GM18505 (cell line): ENCODE results near the gene IP6K1.
"Not testable (repeated sequence)": the region's sequence is repeated elsewhere in the genome, so short reads cannot be mapped to it uniquely, and the experiment has no call there.

Experiments
- ATAC-seq: cut with Tn5 transposase; IDR thresholded peaks from one replicate; pipeline ENCODE4 v1.9.1; 2021; ENCODE audit not compliant: unreplicated experiment
- POLR2A ChIP-seq: IDR thresholded peaks from 4 replicates; pipeline ENCODE4 v1.6.1; 2011; ENCODE audit warnings: borderline replicate concordance; ENCODE audit not compliant: insufficient read depth, insufficient read length; ENCODE audit errors: extremely low read depth

The IP6K1 gene

DNA sequence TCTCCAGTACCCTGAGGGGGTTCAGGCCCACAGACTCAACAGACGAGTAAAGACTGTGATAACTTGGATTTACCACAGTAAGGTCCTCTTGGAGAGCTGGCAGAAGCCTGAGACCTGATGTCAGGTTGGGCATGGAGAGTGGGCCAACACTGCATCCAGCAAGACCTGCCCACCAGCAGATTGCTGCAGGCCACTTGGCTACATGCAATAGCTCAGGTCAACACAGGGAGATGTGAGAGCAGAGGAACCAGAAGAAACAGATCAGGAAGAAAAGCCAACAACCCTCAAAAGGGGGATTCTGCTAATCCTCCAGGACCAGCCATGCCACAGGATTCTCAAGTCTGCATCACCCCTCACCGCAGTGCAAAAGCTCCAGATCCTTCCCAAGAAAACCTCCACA lies 1.7 kb upstream of the IP6K1 start:
- no peak for ATAC-seq
- TF ChIP-seq POLR2A = no peak

DNA sequence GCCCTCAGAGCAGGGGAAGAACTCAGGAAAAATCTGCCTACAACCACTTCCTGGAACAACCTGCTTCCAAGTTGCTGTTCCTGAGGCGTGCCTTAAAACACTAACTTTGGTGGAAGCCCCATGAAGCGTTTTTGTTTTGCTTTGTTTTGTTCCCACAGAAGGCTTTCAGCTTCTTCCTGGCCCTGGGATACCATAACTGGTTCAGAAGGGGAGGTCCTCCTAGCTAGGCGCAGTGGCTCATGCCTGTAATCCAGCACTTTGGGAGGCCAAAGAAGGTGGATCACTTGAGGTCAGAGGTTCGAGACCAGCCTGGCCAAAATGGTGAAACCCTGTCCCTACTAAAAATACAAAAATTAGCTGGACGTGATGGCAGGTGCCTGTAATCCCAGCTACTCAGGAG lies 1.2 kb upstream of the IP6K1 start:
- TF ChIP-seq POLR2A = no peak
- ATAC-seq = no peak

DNA sequence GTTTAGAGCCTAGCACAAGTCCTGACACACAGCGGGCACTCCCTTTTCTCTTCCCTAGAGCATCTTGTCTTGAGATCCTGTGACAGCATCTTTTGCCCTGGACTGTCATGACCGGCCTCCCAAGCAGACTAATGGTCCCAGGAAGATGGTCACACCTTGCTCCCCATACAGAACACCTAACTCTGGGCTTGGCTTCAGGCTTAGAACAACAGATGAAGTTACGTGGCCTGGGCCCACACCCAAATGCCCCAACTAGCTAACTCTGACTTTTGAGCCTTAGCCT lies 781 bp upstream of the IP6K1 start:
- ATAC-seq = no peak
- no peak for TF ChIP-seq POLR2A

DNA sequence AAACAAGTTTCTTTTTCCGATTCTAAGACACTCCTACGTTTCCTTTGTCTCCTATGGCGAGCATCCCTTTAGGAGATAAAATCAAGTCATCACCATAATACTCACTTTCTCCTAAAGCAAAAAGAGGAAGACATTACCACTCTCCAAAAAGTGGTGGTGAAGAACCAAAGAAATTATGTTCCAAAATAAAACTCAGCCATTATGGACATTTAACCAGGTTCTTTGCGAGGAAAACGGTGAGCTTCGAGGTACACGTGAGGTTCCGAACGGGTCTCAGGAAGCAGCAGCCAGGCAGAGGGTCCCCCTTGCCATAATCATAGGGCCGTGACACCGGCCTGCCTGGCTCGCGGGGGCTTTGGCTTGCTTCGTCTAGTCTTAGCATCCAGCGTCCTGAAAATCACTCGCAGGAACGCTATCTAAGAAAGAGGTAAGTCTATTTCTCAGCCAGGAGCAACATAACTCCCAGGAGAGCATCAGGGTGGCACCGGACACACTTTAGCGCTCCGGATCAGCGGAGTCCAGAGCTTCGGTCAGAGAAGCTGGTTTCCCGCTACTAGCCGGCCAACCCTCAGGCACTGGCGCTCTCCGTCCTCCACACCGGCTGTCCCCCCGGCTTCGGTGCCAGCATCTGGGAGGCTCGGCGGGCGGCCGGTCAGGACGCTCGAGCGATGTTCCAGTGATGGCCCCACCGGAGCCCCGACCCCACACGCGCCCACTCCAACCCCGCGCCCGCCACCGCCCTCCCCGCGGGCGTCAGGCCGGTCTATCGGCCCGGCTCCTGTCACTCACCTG lies 581 bp downstream of the IP6K1 start:
- ATAC-seq = peak; percentile 50

DNA sequence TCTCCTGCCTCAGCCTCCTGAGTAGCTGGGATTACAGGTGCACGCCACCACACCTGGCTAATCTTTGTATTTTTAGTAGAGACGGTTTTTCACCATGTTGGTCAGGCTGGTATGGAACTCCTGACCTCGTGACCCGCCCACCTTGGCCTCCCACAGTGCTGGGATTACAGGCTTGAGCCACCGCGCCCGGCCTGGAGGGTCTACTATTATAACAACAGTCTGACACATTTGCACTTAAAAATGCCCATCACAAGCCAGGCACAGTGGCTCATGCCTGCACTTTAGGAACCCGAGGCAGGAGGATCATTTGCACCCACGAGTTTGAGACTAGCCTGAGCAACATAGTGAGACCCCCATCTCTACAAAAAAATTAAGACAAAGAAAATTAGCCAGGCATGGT lies 4.1 kb downstream of the IP6K1 start:
- ATAC-seq = not testable (repeated sequence)

More for the DNA sequence above, 581 bp downstream of the IP6K1 start:
- TF ChIP-seq POLR2A = no peak

DNA sequence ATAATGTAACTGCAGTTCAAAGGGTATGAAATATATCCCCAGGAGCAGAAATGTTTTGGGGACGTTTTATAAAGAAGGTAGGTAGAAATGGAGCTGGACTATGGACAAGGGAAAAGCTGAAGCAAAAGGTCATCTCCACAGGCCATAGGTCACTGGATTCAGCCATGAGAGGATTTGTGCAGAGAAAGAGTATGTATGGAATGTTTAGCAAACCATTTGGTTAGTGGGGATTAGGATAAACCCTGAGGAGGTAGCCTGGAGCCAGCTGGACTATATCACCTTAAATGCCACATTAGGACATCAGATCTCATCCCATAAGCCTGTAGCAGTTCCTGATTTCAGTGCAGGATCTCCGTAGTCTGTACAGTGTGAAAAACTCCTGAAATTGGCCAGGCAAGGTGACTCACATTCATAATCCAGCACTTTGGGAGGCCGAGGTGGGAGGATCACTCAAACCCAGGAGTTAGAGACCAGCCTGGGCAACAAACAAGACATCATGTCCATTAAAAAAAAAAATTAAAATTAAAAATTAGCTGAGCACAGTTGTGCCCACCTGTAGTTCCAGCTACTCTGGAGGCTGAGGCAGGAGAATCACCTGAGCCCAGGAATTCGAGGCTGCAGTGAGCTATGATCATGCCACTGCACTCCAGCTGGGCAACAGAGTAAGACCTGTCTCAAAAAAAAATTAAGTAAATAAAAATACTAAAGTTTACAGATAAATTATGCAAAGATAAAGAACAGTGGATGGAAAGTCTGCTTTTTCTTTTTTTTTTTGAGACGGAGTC lies 4.7 kb downstream of the IP6K1 start:
- ATAC-seq = no peak

DNA sequence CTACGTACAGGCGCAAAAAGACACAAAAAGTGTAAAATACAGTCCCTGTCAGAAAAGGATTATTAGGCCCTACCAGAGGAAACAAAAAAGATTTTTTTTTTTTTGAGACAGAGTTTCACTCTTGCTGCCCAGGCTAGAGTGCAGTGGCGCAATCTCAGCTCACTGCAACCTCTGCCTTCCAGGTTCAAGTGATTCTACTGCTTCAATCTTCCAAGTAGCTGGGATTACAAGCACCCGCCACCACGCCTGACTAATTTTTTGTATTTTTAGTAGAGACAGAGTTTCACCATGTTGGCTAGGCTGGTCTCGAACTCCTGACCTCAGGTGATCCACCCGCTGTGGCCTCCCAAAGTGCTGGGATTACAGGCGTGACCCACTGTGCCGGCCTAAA lies 5.4 kb downstream of the IP6K1 start:
- ATAC-seq = not testable (repeated sequence)

More for the DNA sequence above, 4.7 kb downstream of the IP6K1 start:
- no peak for TF ChIP-seq POLR2A

GRCh38 chr3:49780080-49780974 lies 6.0 kb downstream of the IP6K1 start:
- ATAC-seq = no peak
- no peak for TF ChIP-seq POLR2A

DNA sequence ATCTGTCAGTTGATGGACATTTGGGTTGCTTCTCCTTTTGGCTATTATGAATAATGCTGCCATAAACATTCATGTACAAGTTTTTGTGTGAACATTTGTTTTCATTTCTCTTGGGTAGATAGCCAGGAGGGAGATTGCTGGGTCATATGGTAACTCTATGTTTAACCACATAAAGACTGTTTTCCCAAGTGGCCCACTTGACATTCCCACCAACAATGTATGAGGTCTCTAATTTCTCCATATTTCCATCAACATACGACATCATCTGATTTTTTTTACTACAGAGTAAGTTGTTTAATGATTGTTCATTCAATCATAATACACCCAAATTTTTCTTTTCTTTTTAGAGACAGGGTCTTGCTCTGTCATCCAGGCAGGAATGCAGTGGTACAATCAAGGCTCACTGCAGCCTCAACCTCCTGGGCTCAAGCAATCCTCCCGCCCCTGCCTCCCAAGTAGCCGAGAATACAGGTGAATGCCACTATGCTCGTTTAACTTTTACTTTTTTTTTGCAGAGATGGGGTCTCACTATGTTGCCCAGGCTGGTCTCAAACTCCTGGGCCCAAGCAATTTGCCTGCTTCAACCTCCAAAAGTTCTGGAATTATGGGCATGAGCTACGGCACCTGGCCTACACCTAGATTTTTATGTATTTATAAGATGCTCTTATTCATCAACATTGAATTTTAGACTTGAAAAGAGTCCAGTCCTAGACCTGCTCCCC lies 6.8 kb downstream of the IP6K1 start:
- TF ChIP-seq POLR2A = no peak
- ATAC-seq = no peak

- ATAC-seq = not testable (repeated sequence)
Observed at GRCh38 chr3:49776101-49776500, 10.2 kb downstream of the IP6K1 start.

GRCh38 chr3:49775538-49775937 lies 10.8 kb downstream of the IP6K1 start:
- ATAC-seq = no peak
- TF ChIP-seq POLR2A = no peak

DNA sequence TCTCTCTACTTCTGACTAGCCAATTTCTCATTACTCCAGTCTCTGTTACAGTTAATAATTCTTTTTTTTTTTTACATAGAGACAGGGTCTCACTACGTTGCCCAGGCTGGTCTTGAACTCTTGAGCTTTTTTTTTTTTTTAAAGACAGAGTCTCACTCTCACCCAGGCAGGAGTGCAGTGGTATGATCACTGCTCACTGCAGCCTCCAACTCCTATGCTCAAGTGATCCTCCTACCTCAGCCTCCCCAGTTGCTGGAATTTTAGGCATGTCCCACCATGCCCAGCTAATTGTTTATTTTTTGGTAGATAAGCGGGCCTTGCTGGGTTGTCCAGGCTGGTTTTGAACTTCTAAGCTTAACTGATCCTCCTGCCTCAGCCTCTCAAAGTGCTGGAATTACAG lies 13.6 kb downstream of the IP6K1 start:
- TF ChIP-seq POLR2A = no peak

DNA sequence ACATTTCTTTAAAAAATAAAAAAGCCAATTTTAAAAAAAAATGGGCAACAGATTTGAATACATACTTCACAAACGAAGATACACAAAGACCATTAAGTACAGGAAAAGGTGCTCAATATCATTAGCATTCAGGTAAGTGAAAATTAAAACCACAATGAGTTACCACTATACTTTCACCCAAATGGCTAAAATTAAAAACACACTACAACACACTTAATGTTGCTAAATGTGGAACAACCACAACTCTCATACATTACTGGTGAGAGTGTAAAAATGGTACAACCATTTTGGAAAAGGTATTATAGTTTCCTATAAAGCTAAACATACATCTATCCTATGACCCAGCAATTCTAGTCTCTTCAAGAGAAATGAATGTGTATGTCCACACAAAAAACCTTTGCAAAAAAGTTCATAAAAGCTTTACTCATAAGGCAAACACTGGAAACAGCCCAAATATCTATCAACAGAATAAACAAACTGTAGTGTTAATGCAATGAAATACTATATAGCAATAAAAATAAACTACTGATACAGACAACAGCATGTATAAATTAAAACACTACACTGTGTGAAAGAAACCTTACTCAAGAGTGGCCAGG lies 14.9 kb downstream of the IP6K1 start:
- no peak for TF ChIP-seq POLR2A
- no peak for ATAC-seq

More for the DNA sequence above, 13.6 kb downstream of the IP6K1 start:
- ATAC-seq = no peak
